ENCODE results near the gene RAB27A.
"Not testable (repeated sequence)": the region's sequence is repeated elsewhere in the genome, so short reads cannot be mapped to it uniquely, and the experiment has no call there.

DNA sequence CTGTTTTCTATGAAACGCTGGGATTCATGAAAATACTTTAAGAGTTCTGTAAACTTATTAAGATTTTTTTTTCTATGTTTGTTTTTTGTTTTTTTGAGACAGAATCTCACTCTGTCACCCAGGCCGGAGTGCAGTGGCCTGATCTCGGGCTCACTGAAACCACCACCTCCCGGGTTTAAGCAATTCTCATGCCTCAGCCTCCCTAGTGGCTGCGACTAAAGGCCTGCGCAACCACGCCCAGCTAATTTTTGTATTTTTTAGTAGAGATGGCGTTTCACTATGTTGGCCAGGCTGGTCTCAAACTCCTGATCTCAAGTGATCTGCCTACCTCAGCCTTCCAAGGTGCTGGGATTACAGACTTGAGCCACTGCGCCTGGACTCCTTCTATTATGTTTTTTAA is 39.7 kb downstream of the RAB27A start:
- TF ChIP-seq, protein P1, sequence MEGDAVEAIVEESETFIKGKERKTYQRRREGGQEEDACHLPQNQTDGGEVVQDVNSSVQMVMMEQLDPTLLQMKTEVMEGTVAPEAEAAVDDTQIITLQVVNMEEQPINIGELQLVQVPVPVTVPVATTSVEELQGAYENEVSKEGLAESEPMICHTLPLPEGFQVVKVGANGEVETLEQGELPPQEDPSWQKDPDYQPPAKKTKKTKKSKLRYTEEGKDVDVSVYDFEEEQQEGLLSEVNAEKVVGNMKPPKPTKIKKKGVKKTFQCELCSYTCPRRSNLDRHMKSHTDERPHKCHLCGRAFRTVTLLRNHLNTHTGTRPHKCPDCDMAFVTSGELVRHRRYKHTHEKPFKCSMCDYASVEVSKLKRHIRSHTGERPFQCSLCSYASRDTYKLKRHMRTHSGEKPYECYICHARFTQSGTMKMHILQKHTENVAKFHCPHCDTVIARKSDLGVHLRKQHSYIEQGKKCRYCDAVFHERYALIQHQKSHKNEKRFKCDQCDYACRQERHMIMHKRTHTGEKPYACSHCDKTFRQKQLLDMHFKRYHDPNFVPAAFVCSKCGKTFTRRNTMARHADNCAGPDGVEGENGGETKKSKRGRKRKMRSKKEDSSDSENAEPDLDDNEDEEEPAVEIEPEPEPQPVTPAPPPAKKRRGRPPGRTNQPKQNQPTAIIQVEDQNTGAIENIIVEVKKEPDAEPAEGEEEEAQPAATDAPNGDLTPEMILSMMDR (IDR thresholded peaks at IDR 0.05) = not testable (repeated sequence)
- TF ChIP-seq ZFX (IDR thresholded peaks at IDR 0.05; ENCODE audit: borderline replicate concordance) = not testable (repeated sequence)
